Activated CD4-positive, alpha-beta T cell treated with anti-CD3 and anti-CD28 coated beads, Interleukin-2, amount 10 ng/mL, durations not matched to agents 7 days and 5 days (primary cell): Measurements from ENCODE around the gene RGS7. TPM values are rescaled to one million over a fixed set of nuclear protein-coding genes. Genes with fewer than 3 reads are reported as not detected.
A peak's percentile ranks its signal among the peaks of the same experiment; 100 is the strongest.

Source experiments
- CTCF ChIA-PET: fragments of 350-600 bp; sonication (Branson Sonifier 250); formaldehyde crosslinking; loops from one replicate; lab custom pipeline; 2021; ENCODE audit warnings: antibody characterized with exemption; lab: Charles Lee
- POLR2A ChIA-PET: fragments of 350-600 bp; sonication (Branson Sonifier 250); formaldehyde crosslinking; loops from one replicate; lab custom pipeline; 2021; ENCODE audit warnings: antibody characterized with exemption; lab: Charles Lee
- DNase-seq: peaks from one replicate; pipeline ENCODE4 v3.0.0-alpha.2; 2020
- H3K27ac Mint-ChIP-seq: one replicate; pipeline ENCODE4 v1.8.0; 2021; ENCODE audit warnings: mild to moderate bottlenecking, moderate library complexity, mixed read lengths
- H3K27me3 Mint-ChIP-seq: one replicate; pipeline ENCODE4 v1.8.0; 2021; ENCODE audit warnings: mixed read lengths
- H3K36me3 Mint-ChIP-seq: one replicate; pipeline ENCODE4 v1.8.0; 2021; ENCODE audit warnings: low read depth, mixed read lengths
- H3K4me1 Mint-ChIP-seq: one replicate; pipeline ENCODE4 v1.8.0; 2021; ENCODE audit warnings: mixed read lengths
- H3K4me3 Mint-ChIP-seq: one replicate; pipeline ENCODE4 v1.8.0; 2021; ENCODE audit warnings: mild to moderate bottlenecking, moderate library complexity, mixed read lengths
- H3K9me3 Mint-ChIP-seq: one replicate; pipeline ENCODE4 v1.8.0; 2021; ENCODE audit warnings: mixed read lengths
- total RNA-seq, 2 experiments: library from RNA; stranded (reverse); gene quantifications; one replicate each; pipeline ENCODE4 v1.2.3, GENCODE V29; 2021

The RGS7 gene
- total RNA-seq, 2 experiments from 2014 or later = not detected

DNA sequence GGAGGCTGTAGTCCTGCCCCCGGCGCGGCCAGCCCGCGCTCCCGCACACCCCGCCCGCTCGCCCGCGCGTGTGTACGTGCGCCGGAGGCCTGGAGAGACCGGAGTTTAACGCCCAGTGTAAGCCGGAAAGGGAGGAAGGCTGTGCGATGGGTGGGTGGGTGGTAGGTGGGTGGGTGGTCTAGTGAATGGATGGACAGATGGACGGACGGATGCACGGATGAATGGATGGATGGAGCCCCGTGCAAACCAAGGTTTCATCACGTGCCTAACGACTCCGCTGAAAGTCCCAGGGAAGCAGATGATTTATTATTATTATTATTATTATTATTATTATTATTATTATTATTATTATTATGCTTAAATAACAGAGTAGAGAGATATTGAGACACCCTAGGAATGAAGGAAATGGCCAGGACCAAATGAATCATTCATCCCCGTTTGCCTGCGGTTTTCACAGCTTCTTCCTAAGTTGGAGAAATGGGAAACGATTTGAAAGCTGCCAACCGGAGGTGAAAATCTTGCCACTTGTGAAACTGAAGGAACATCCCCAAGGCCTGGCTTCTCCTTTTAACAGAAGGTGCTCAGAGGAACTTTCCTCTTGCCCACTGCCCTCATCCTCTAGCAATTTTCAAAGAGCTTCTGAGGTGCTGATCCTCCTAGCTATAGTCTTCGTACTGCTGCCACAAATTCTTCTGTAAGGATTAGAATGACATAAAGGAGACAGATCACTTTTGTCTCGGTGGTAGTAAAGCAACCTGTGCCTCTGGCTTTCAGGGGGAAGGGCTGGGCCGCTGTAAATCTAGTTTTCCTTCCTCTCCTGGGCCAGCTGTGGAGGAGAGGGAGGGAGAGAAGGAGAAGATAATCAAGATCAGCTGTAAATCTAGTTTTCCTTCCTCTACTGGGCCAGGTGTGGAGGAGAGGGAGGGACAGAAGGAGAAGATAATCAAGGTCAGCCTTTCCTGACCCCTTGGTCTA, 648 bp upstream of the RGS7 start:
- H3K36me3 Mint-ChIP-seq = no peaks in the 10 kb centered on the region
- H3K27ac Mint-ChIP-seq = no peak overlapping the region
- no peak for DNase-seq
- ChIA-PET POLR2A (no interaction called here), CTCF (no interaction called here)
- H3K27me3 Mint-ChIP-seq = peaks cover 33% of the 10 kb centered on the region
- H3K4me3 Mint-ChIP-seq = peak overlapping the region; percentile 41
- H3K4me1 Mint-ChIP-seq = peaks cover 2% of the 10 kb centered on the region
- H3K9me3 Mint-ChIP-seq = no peaks in the 10 kb centered on the region

DNA sequence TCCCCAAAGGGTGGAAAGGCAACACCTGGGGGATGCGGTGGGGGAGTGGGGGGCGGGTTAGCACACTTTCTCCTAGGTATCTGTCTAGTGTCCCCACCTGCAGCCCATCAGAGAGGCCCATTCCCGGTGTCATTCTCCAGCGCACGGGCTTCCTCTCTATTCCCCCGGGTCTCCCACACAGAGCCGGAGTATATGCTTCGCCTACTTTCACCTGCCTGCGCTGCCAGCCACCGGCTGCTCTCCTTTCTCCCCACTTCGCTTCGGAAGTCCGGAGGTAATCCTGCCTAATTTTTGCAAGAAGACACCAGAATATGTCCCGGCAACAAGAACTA, 852 bp downstream of the RGS7 start:
- H3K27me3 Mint-ChIP-seq = peaks cover 33% of the 10 kb centered on the region
- H3K9me3 Mint-ChIP-seq = no peaks in the 10 kb centered on the region
- H3K27ac Mint-ChIP-seq = no peak overlapping the region
- H3K4me1 Mint-ChIP-seq = peaks cover 2% of the 10 kb centered on the region
- H3K36me3 Mint-ChIP-seq = no peaks in the 10 kb centered on the region
- DNase-seq = no peak
- no peak overlapping the region for H3K4me3 Mint-ChIP-seq
- POLR2A ChIA-PET = no interaction called here
- CTCF ChIA-PET = no interaction called here

DNA sequence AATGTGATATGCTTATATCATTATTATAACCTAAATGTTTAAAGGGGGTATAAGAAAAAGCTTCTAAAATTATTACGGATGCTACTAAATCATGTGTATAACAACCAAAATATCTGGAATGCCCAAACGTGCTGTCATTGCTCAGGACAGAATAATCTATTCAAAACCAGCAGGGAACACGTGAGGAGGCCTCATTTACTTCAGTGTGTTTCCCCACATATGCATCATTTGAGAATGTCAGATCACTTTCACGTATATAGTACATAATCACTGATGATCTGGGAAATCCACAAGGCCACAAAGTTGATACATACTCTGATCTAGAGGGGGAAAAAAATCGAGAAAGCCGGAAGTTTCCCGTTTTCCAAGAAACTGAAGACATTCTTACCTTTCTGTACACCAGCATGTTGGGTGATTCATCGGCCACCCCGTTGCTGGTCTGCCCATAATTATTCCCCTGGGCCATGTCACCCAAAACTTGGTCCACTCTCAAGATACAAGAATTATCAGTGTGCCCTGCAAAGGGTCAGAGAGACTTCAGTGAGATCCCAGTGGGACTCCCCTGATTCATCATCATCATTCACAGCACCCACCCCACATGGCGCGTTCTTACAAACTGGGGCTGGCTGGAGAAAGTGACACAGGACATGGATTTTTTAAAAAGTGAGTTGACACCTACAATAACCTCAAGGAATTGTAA, 1.5 kb downstream of the RGS7 start:
- Mint-ChIP-seq H3K27ac (no peak overlapping the region), H3K4me1 (peaks cover 2% of the 10 kb centered on the region), H3K27me3 (peaks cover 33% of the 10 kb centered on the region), H3K9me3 (no peaks in the 10 kb centered on the region), H3K4me3 (no peak overlapping the region), H3K36me3 (no peaks in the 10 kb centered on the region)
- no peak for DNase-seq
- POLR2A ChIA-PET = no interaction called here
- CTCF ChIA-PET = no interaction called here

DNA sequence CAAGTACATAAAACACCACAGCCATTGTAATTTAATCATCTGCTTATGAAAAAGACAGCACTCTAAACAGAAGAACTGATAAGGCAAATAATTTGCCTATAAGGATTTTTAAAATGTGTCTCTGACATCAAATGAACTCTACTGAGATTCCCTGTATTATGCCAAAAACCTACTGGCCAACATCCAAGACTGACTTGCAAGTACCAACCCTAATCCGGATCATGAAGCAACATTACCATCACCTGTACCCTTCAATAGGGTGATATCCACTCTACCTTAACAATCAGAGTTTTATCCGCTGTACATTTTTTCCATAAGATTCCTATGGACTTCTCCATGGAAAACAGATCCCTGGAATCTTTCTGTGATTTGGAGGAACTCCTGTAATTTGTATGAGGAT, 4.6 kb downstream of the RGS7 start:
- H3K4me1 Mint-ChIP-seq = peaks cover 2% of the 10 kb centered on the region
- H3K4me3 Mint-ChIP-seq = no peak overlapping the region
- peaks cover 16% of the 10 kb centered on the region for H3K27me3 Mint-ChIP-seq
- H3K9me3 Mint-ChIP-seq = no peaks in the 10 kb centered on the region
- ChIA-PET CTCF (no interaction called here), POLR2A (no interaction called here)
- no peak overlapping the region for H3K27ac Mint-ChIP-seq
- DNase-seq = no peak
- no peaks in the 10 kb centered on the region for H3K36me3 Mint-ChIP-seq

DNA sequence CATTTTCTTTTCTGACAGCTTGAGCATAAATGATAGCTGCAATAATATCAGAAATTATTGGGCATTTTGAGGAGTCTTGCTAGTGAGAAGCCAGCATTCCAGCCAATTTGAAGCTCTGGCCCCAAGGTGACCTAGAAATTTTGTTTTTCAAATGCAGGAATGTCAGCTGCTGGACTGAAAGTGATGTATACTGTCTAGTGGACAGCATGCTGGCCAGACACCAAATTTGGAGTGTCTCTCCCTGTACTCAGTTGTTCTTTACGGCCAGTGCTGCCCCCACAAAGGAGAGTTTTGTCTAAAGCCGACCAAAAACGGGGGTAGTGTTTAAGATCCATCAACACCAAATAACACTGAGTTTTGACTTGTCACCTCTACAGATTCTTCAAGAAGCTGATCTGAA, 5.2 kb downstream of the RGS7 start:
- no peak overlapping the region for H3K4me3 Mint-ChIP-seq
- H3K36me3 Mint-ChIP-seq = no peaks in the 10 kb centered on the region
- H3K4me1 Mint-ChIP-seq = peaks cover 2% of the 10 kb centered on the region
- H3K27ac Mint-ChIP-seq = no peak overlapping the region
- POLR2A ChIA-PET = no interaction called here
- DNase-seq = no peak
- CTCF ChIA-PET = interaction anchor here (0.6 kb wide), 1 partner anchor 40 kb away, joined by 3 read pairs; no protein-coding TSS in a partner anchor
- peaks cover 15% of the 10 kb centered on the region for H3K27me3 Mint-ChIP-seq
- no peaks in the 10 kb centered on the region for H3K9me3 Mint-ChIP-seq

DNA sequence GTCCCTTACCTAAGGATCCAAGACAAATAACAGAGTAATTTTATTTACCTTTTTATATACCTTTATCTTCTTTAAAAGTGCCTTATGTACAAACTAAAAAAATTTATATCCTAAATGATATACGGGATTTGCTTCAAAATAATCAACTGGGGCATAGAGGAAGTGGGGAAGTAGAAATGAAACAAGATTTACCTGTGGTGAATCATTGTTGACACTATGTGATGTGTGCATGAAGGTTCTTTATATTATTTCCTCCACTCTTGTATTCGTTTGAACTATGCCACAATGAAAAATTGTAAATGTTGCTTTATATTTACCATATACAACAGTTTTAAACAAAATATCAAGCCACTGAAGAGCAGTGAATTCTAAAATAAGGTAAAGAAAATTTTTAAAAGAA, 13.0 kb downstream of the RGS7 start:
- Mint-ChIP-seq H3K36me3 (no peaks in the 10 kb centered on the region), H3K4me1 (no peaks in the 10 kb centered on the region), H3K27me3 (no peaks in the 10 kb centered on the region), H3K9me3 (no peaks in the 10 kb centered on the region), H3K4me3 (no peak overlapping the region), H3K27ac (no peak overlapping the region)
- no peak for DNase-seq
- POLR2A ChIA-PET = no interaction called here
- CTCF ChIA-PET = no interaction called here

DNA sequence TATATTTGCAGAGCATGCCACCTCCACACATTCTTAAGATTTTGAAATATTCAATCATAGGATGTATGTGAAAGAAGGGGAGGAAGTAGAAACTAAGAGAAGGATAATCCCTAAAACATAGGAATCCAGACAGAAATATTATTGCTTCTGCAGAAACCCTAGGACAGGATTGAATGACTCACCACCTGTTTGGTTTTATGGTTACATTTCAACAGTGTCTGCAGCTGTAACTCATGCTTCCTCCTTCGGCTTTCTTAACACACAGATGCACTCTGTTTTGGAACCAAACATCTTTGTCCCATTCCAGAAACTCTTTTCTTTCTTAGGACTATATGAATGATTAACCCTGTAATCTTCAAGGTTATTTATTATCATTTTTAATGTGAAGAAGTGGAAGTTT, 20.7 kb downstream of the RGS7 start:
- Mint-ChIP-seq H3K4me1 (no peaks in the 10 kb centered on the region), H3K4me3 (no peak overlapping the region), H3K27ac (no peak overlapping the region), H3K27me3 (no peaks in the 10 kb centered on the region), H3K9me3 (no peaks in the 10 kb centered on the region), H3K36me3 (no peaks in the 10 kb centered on the region)
- CTCF ChIA-PET = no interaction called here
- no peak for DNase-seq
- POLR2A ChIA-PET = no interaction called here

DNA sequence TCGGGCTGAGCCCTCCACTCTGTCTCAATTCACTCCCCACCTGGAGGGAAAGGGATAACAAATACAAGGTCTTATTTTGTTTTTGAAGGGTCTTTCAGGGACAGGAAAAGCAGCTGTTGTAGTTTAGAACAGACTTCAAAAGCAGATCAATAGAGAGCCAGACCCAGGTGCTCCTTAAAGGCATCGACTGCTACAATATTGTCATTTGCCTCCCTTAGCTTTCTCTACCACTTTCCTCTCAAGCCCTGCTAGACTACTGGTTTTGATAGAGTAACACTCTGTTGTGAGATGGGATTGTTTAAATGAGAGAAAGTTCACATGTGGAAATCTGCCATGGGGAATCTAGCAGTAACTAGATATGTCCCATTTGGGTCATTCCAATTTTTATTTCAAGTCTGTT, 24.0 kb downstream of the RGS7 start:
- Mint-ChIP-seq H3K27me3 (no peaks in the 10 kb centered on the region), H3K4me1 (no peaks in the 10 kb centered on the region), H3K9me3 (no peaks in the 10 kb centered on the region), H3K36me3 (no peaks in the 10 kb centered on the region), H3K4me3 (no peak overlapping the region), H3K27ac (no peak overlapping the region)
- POLR2A ChIA-PET = no interaction called here
- CTCF ChIA-PET = no interaction called here
- DNase-seq = no peak

DNA sequence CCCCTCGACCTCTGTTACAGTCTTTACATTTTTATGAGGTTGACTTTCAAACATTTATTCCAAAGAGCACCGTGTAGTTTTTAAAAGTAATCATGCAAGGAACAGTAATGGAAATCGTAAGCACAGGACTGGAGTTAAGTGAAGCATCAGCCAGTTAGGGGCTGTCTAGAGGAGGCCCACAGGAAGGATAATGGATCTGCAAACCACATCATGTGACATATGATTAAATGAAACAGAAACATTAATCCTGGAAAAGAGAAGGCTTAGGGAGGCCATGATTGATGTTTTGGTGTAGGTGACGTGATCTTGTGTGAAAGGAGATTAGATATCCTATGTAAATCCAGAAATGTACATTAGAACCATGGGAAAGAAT, 25.0 kb downstream of the RGS7 start:
- no peak overlapping the region for H3K27ac Mint-ChIP-seq
- H3K9me3 Mint-ChIP-seq = no peaks in the 10 kb centered on the region
- H3K4me1 Mint-ChIP-seq = no peaks in the 10 kb centered on the region
- ChIA-PET CTCF (no interaction called here), POLR2A (no interaction called here)
- DNase-seq = no peak
- no peaks in the 10 kb centered on the region for H3K27me3 Mint-ChIP-seq
- H3K36me3 Mint-ChIP-seq = no peaks in the 10 kb centered on the region
- H3K4me3 Mint-ChIP-seq = no peak overlapping the region

DNA sequence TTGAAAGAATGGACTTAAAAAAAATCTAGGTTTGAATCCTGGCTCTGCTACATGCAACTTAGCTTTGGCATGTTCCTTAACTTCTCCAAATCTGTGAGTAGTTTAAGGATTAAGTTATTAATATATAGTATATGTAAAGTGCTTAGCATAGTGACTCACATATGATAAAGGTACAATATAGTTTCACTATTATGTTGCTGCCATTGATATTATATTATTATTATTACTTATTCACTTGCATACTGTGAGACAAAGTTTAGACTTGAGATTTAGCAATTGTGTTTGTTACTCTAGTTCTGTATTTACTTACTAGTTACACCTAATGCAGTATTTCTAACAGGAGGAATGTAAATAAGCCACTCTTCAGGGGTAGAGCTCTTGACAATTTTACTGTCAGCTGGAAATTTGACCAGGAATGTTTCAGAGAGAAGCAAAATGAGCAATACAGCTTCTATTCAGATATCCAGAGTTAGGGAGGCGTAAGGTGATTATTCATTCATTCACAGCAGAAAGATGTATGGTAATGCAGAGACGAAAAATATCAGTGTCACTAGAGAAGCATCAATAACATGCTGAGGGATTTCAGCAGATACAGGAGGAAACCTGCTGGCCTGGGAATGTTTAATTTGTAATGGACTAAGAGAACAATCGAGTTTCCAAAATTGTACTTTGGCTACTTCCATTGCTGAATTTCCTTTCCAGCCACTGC, 25.5 kb downstream of the RGS7 start:
- Mint-ChIP-seq H3K27ac (no peak overlapping the region), H3K36me3 (no peaks in the 10 kb centered on the region), H3K4me1 (no peaks in the 10 kb centered on the region), H3K4me3 (no peak overlapping the region), H3K9me3 (no peaks in the 10 kb centered on the region), H3K27me3 (no peaks in the 10 kb centered on the region)
- POLR2A ChIA-PET = no interaction called here
- CTCF ChIA-PET = no interaction called here
- DNase-seq = no peak

DNA sequence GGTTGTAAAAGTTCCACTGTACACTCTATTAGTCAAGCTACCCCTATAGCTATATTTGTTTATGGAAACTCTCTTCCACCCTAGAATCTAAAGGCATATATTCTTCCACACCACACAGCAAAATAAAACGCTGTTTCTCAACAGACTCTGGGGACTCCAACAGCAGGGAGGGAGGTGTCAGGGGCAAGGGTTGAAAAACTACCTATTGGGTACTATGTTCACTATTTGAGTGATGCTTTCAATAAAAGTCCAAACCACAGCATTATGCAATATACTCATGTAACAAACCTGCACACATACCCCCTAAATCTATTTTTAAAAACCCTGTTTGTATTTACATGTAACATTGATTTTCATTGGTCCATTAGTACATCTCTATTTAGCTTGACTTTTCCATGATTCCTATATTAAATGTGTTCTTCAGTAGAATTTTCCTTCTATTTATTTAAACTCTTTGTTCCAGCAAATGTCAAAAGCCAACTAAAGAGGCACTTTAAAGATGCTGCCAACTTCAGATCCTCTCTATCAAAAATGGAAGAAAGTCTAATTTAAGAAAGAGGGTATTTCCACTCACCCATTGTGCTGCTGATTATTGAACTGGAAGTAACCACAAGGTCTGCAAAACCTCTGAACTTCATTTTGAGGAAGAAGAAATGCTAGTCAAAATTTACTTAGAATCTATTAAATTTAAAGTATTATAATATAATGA, 26.2 kb downstream of the RGS7 start:
- DNase-seq = no peak
- Mint-ChIP-seq H3K36me3 (no peaks in the 10 kb centered on the region), H3K4me1 (no peaks in the 10 kb centered on the region), H3K27me3 (no peaks in the 10 kb centered on the region), H3K9me3 (no peaks in the 10 kb centered on the region), H3K4me3 (no peak overlapping the region), H3K27ac (no peak overlapping the region)
- CTCF ChIA-PET = interaction anchor here (0.8 kb wide), 1 partner anchor 119 kb away, joined by 3 read pairs; no protein-coding TSS in a partner anchor
- POLR2A ChIA-PET = no interaction called here

DNA sequence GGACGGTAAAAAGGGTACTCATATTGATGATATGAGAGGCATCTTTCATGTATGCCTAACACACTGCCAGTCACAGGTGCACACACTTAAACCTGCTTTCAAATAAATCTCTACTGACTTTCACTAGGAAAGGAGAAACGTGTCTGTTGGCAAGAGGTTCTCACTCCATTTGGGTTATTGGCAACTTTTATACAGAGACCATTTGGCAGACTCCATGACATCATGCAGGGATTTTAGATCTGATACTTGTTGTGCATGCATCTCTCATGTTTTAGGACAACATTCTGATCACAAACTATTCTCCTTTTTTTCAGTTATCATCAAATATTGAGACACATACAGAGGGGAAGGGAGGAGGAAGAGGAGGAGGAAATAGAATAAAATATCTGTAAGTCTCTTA, 31.5 kb downstream of the RGS7 start:
- H3K36me3 Mint-ChIP-seq = no peaks in the 10 kb centered on the region
- H3K27me3 Mint-ChIP-seq = no peaks in the 10 kb centered on the region
- POLR2A ChIA-PET = no interaction called here
- no peak for DNase-seq
- H3K4me1 Mint-ChIP-seq = no peaks in the 10 kb centered on the region
- no peak overlapping the region for H3K4me3 Mint-ChIP-seq
- H3K9me3 Mint-ChIP-seq = no peaks in the 10 kb centered on the region
- no peak overlapping the region for H3K27ac Mint-ChIP-seq
- CTCF ChIA-PET = interaction anchor here (1.0 kb wide), 1 partner anchor 35 kb away, joined by 3 read pairs; no protein-coding TSS in a partner anchor
